Measurements from ENCODE around the gene SLC39A11. TPM values are rescaled to one million over a fixed set of nuclear protein-coding genes. Genes with fewer than 3 reads are reported as not detected.

Gene SLC39A11
- total and polyA plus RNA-seq, 2 of the 13 experiments (the other 11 are each of a cell fraction or from before 2014, with no cell fraction given), result 17.2 to 31.5 TPM

DNA sequence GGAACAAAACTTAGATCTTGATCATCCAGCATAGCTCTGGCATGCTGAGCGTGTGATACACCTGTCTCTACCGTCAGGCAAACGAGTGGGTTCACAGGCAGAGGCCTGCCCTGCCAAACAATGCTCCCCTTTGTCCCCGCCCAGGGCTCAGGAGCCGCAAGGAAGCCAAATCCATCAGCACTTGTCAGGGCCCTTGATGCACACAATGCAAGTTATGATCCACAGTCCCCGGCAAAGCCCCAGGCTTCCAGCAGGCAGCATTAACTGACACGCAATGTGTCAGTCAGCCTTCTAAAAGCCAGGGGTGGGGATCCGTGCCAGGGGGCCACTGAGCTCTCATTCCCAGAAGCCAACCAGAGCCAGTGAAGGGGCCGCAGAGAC is 460.9 kb downstream of the SLC39A11 start (continued):
- TF ChIP-seq STAT5B (CRISPR knock-in tag; IDR thresholded peaks at IDR 0.05) (no peak), ATAD3A (CRISPR knock-in tag; IDR thresholded peaks at IDR 0.05) (no peak), ZNF615 (CRISPR knock-in tag; IDR thresholded peaks at IDR 0.05; ENCODE audit: borderline replicate concordance) (no peak), ZNF24 (IDR thresholded peaks at IDR 0.05) (no peak), MEF2D (CRISPR knock-in tag; IDR thresholded peaks at IDR 0.05) (no peak), ZBTB39 (CRISPR knock-in tag; IDR thresholded peaks at IDR 0.05) (no peak), FOXA1 (IDR thresholded peaks at IDR 0.05) (no peak), FOXA1 (CRISPR knock-in tag; IDR thresholded peaks at IDR 0.05) (no peak), ZNF121 (CRISPR knock-in tag; IDR thresholded peaks at IDR 0.05) (no peak), NRL (CRISPR knock-in tag; IDR thresholded peaks at IDR 0.05; ENCODE audit: borderline replicate concordance) (no peak), MTA3 (CRISPR knock-in tag; IDR thresholded peaks at IDR 0.05) (no peak), ZNF607 (CRISPR knock-in tag; IDR thresholded peaks at IDR 0.05; ENCODE audit: borderline replicate concordance) (no peak), ZNF878 (CRISPR knock-in tag; IDR thresholded peaks at IDR 0.05) (no peak), ZC3H4 (CRISPR knock-in tag; IDR thresholded peaks at IDR 0.05; ENCODE audit: borderline replicate concordance) (peak; percentile 42; the same call in 1 of the 2 replicates), NFRKB (IDR thresholded peaks at IDR 0.05) (no peak), XBP1 (CRISPR knock-in tag; IDR thresholded peaks at IDR 0.05) (no peak), ZSCAN22 (CRISPR knock-in tag; IDR thresholded peaks at IDR 0.05) (0 out of 2 replicates have a peak, but pooled peaks have one; percentile 24), TOPORS (CRISPR knock-in tag; IDR thresholded peaks at IDR 0.05) (no peak), HNRNPL (IDR thresholded peaks at IDR 0.05; ENCODE audit: low read depth, low read length) (0 out of 2 replicates have a peak, but pooled peaks have one; percentile 35), GLI4 (CRISPR knock-in tag; IDR thresholded peaks at IDR 0.05; ENCODE audit: borderline replicate concordance) (no peak)
- TF ChIP-seq, protein P1, sequence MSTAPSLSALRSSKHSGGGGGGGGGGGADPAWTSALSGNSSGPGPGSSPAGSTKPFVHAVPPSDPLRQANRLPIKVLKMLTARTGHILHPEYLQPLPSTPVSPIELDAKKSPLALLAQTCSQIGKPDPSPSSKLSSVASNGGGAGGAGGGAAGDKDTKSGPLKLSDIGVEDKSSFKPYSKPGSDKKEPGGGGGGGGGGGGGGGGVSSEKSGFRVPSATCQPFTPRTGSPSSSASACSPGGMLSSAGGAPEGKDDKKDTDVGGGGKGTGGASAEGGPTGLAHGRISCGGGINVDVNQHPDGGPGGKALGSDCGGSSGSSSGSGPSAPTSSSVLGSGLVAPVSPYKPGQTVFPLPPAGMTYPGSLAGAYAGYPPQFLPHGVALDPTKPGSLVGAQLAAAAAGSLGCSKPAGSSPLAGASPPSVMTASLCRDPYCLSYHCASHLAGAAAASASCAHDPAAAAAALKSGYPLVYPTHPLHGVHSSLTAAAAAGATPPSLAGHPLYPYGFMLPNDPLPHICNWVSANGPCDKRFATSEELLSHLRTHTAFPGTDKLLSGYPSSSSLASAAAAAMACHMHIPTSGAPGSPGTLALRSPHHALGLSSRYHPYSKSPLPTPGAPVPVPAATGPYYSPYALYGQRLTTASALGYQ (CRISPR knock-in tag; IDR thresholded peaks at IDR 0.05), result no peak
- TF ChIP-seq, protein P2, sequence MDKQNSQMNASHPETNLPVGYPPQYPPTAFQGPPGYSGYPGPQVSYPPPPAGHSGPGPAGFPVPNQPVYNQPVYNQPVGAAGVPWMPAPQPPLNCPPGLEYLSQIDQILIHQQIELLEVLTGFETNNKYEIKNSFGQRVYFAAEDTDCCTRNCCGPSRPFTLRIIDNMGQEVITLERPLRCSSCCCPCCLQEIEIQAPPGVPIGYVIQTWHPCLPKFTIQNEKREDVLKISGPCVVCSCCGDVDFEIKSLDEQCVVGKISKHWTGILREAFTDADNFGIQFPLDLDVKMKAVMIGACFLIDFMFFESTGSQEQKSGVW (CRISPR knock-in tag; IDR thresholded peaks at IDR 0.05; ENCODE audit: borderline replicate concordance), result no peak
- TF ChIP-seq, protein P3, sequence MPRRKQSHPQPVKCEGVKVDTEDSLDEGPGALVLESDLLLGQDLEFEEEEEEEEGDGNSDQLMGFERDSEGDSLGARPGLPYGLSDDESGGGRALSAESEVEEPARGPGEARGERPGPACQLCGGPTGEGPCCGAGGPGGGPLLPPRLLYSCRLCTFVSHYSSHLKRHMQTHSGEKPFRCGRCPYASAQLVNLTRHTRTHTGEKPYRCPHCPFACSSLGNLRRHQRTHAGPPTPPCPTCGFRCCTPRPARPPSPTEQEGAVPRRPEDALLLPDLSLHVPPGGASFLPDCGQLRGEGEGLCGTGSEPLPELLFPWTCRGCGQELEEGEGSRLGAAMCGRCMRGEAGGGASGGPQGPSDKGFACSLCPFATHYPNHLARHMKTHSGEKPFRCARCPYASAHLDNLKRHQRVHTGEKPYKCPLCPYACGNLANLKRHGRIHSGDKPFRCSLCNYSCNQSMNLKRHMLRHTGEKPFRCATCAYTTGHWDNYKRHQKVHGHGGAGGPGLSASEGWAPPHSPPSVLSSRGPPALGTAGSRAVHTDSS (CRISPR knock-in tag; conservative IDR thresholded peaks at IDR 0.05), result no peak
- TF ChIP-seq, protein P4, sequence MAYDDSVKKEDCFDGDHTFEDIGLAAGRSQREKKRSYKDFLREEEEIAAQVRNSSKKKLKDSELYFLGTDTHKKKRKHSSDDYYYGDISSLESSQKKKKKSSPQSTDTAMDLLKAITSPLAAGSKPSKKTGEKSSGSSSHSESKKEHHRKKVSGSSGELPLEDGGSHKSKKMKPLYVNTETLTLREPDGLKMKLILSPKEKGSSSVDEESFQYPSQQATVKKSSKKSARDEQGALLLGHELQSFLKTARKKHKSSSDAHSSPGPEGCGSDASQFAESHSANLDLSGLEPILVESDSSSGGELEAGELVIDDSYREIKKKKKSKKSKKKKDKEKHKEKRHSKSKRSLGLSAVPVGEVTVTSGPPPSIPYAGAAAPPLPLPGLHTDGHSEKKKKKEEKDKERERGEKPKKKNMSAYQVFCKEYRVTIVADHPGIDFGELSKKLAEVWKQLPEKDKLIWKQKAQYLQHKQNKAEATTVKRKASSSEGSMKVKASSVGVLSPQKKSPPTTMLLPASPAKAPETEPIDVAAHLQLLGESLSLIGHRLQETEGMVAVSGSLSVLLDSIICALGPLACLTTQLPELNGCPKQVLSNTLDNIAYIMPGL (CRISPR knock-in tag; IDR thresholded peaks at IDR 0.05; ENCODE audit: borderline replicate concordance in 1 of 2, low read depth in 1 of 2), result no peak

Data from HepG2 (cell line).